ENCODE results near the gene CPNE4.
"Not testable (repeated sequence)": the region's sequence is repeated elsewhere in the genome, so short reads cannot be mapped to it uniquely, and the experiment has no call there.

The CPNE4 gene

DNA sequence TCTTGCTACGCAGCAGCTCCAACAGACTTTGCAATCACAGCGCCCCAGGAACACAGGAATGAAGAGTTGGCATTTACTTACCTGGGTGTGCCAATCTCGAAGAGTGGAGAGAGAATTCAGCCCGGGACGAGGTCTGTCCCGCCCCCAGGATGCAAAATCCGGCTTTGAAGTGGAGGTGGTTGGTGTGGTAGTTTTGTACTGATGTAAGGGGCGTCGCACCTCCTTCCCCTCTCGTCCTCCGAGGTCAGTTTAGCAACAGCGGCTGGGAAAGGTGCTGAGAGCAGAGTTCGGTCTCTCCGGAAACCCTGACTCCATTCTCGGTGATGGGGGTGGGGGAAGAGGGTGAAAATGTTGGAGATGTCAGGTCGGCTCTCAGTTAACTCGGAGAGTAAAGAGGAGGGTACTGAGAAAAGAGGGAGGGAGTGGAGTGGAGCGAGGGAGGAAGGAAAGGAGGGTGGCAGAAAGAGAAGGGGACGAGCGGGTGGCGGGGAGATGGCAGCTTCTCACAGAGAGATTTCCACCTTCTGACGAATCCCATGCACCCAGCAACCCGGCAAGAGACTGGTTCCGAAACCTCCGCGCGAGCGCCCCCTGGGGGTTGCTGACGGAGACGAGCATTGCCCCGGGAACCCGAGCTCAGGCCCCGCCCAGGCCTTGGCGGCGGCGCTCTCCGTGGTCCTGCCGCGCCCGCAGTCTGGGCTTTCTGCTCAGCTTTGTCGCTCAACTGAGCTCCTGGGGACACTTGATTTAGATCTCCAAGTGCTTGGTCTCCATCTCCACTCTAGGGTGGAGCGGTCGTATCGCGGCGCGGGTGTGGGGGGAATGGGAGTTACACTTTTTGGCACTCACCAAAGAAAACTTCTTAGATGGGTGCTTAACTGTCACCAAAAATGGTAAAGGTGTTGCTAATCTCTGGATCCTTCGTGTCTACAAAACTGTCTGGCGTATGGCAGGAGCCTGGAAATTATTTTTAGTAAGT, at the start of gene CPNE4:
Gene CPNE4, minus strand, starts transcription at position 529 of the 979 bp plus-strand sequence.
- DNase-seq = peak; percentile 19

DNA sequence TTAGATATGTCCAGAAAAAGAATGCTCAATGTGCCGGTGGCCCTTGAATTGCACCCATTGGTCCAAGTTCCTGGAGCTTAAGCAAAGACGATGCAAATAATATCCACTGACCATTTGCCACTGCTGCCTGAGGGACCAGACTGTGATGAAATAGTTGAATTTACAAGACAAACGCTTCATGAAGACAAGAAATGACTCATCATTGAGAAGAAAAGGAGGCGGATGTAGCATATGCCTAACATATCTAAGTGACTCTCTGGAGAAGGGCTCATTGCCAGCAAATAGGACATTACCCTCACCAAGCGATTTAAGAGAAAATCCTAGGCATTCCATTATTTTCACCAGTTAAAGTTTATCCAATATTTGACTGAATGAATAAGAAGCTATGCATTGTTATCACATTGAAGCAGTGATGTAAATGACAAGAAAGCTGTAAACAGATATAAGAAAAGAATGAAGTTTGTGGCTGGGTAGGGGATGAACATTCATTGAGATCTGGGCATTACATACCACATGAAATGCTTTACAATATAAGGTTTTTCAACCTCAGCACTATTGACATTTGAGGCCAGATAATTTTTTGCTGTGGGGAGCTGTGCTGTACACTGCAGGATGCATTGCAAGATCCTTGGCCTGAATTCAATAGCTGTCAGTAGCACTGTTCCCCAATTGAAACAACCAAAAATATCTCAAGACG, 48.9 kb upstream of the CPNE4 start:
- no peak for DNase-seq

DNA sequence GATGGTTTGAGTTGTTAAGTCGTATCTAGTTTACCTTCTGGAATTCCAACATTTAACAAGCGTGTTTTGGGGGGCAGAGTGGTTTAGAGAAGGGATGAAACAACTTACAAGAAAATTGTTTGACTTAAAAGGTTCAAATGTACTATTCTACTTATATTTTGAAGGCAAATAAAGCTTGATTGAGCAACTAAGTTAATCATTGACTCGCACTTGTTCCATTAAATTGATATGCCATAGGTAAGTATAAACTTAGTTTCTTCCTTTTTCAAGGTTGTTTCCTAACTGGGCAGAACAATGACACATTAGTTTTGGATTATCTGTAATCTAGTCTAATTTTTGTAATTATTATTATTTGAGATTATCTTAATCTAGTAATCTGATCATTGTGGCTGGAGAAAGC, 48.3 kb upstream of the CPNE4 start:
- DNase-seq = no peak

DNA sequence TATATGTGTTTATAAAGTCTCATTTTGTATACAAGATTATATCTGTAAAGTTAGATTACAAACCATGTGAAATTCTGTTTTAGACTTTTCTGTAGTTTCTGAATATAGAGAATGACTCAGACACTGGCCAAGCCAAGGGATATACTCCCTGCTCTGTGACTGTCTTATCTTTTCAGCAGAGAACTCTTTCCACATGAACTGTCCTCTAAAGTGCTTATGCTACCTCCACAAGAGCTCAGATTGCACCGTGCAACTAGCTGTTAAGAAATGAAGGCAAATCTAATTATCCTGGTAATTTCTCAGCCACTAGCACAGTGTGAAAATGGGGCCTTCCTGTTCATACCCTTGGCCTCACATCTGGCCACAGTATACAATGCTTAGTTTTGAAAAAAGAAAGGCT, 44.3 kb upstream of the CPNE4 start:
- no peak for DNase-seq

DNA sequence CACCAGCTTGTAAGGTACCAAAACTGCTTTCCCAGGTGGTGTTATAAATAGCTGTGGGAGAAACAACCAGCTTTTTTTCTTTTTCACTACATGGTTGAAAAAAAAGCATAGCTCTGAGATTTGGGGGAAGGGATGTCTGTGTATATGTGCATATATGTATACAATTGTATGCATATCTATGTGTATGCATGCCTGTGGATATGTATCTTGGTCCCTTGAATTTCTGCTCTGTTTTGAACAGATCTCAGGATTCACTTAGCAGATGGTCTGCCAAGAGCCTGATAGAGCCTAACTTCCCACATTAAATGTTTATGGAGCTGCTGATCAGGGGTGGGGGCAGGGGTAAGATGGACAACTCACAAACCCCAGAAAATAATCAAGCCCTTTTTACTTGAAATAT, 39.0 kb upstream of the CPNE4 start:
- DNase-seq = no peak

DNA sequence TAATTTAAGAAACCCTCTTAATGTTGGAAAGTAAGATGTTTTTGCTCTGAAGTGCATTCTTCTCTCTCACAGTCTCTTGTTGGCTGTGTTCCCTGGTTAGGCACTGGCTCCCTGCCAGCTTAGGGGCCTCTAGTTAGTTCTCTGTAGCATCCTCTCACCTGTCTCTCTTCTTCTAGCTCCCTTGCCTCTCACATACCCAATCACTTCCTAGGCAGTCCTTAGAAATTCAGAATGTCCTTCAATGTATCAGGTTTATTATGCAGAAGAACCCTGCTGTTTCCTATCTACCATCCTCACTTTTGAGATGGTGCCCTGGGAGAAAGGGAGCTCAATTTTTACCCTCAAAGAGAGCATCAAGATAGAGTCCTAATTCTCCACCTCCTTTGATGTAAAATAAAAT, 36.2 kb upstream of the CPNE4 start:
- DNase-seq = no peak

DNA sequence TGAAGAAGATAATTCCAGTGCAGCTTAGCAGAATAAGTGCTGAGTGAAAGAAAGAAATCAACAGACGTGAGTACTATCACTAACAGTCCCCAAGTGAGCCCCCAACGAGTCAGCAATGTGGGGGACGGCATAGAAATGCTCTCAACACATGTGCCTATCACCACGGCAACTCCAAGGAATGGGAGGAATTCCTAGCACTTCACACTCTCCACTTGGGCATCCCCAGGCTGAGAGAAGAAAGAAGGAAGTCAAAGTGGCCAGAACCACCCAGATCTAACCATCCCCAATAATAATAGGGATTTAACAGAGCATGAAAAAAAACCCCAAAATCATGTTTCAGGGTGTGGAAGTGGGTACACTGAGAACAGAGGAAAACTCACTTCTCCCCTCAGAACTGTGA, 29.3 kb upstream of the CPNE4 start:
- DNase-seq = no peak

DNA sequence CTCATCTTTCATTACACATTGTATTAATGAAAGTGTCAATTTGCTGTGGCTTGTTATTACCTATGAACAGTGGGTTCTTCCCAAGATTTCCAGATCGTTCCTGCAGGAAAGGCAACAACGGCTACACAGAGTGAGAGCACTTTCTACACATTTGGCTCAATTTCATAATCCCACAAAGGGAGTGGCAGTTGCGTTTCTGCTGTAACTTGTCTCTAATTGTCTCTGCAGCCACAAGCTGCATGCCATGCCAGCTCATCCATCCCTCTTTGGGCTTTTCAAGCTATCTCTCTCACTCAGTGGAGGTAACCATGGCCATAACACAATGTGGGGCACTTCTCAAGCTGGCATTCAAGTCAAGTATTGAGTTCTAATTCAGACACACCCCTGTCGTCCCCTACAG, 27.7 kb upstream of the CPNE4 start:
- DNase-seq = no peak

DNA sequence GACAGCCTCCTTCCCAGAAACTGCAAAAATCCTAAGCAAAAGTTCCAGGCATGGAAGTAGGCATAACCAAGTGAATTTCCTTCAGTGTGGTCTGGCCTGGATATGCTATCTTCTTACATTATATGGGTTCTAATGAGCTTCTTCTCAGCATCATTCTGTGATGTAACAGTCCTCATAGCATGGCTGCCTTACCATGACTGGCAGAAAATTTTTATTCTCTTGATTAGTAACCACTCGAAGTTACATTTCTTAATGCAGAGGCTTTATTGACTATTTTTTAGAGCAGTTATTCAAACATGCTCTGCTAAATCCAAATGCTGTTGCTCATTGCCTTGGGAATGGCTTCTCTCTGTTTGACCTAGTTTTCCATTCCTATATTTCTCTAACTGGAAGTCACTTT, 21.1 kb upstream of the CPNE4 start:
- DNase-seq = no peak

DNA sequence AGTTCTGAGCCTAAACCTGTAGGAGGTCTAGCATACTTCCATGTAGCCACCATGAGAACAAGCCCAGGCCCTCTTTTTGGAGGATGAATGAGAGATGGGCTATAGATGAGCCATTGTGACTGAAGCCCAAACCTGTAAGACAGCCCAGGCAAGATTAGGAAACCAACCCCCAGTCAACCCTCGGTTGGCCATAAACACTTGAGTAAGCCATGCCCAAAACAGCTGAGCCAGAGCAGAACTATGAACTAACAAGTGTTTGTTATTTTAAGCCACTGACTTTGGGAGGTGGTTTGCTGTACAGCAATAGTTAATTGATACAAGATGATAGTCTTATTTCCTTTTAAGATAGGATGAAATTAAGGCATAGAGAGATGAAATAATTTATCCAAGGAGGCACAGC, 12.4 kb upstream of the CPNE4 start:
- no peak for DNase-seq

DNA sequence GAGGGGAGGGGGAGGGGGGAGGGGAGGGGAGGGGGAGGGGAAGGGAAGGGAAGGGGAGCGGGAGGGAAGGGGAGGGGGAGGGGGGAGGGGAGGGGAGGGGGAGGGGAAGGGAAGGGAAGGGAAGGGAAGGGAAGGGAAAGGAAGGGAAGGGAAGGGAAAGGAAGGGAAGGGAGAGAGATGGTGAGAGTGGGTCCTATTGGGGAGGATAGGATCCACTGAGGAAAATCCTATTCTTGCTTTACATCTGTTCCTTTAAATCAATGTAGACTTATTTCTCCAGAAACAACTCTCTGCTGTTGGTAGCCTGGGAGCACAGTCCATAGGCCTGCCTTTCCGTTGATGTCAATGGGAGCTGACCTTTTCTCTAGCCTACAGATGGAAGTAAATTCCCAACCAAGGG, 10.1 kb upstream of the CPNE4 start:
- not testable (repeated sequence) for DNase-seq

DNA sequence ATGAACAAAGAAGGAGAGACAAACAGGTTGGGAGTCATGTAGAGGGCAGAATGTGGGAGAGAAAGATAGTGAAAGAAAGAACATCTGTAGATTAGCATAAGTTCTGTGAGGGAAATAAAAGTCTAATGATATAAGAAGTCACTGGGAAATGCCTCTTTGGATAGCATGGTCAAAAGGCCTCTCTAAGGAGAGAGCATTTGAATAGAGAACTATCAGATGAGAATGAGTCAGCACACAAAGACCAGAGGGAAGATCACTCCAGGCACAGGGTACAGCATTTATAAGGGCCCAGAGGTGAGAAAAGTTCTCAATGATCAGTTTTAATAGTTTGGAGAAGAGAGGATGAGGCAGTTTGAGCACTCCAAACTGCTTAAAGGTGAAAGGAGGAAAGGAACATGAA, 7.9 kb upstream of the CPNE4 start:
- DNase-seq = no peak

DNA sequence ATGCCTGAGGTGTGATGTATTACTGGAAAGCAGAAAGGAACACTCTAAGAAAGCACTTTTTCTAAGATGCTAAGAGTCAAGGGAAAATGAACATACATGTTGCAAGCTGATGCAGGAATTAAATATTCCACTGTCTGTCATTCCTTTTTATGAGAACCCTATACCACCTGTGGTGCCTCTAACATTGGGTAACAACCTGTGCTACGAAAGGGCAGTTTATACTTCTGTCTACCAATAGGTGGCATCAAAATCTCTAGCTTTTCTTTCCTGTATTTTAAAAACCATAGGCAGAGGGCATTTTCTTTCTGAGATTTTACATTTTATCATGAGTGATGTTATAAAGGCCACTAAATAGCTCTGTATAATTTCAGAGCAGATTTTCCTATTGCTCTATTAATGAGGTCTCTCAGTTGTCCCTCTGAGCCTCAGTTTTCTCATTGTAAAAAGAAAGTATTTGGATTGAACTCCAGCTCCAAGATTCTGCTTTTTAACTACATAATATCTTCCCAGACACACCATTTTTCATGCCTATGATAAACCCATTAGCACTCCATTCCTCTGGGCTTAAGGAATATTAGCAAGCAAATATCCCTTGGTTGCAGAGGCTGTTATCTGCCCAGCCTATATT, 3.5 kb upstream of the CPNE4 start:
- no peak for DNase-seq

DNA sequence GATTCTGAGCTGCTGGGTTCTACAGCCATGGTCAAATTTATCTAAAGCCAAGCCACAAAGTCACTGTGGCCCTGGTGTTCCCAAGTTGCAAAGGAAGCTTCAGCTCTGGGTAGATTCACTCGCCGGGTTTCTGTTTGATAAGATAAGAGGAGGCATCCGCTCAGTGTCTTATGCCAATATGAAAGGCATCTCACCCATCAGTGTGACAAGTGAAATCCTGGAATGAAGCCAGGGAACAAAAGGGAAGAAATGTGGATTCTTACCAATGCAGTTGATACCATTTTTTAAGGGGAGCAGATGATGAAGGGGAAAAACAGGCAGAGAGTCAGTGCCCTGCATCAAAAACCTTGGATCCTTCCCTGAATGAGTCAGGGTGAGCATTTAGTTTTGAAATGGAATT, 2.8 kb upstream of the CPNE4 start:
- no peak for DNase-seq

DNA sequence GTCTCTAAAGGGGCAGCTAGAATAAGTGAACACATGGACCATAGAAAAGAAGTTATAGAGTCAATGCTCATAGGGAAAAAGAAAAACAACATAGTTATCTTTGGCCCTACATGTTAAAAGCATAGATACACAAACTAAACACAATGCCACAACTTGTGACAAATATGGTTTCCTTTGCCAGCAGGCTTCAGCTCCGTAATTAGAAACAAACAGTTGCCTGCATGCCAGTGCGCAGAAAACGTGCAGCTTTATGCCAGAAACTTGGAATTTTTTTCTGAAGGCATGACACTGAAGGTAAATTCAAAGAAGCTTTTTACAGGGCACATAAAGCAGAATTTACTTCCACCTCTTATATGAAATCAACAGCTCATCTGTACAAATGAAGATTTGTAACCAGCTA, 2.2 kb upstream of the CPNE4 start:
- DNase-seq = no peak

DNA sequence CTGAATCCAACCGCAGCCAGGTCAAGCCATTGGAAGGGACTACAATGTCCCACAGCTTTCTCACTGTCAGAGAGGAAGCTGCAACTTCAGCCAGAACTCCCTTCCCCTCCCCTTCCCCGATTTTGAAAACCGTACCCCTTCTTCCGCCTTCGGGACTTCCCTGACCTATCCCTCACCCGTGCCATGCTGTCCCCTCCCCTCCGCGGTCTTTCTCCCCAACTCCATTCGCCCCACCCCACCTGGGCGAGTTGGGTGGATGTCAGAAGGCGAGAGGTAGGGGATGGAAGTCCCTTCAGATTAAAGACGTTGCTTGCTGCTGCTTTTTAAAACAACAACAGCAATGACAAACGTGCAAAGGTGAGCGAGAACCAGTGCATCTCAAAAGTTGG, 723 bp downstream of the CPNE4 start:
- DNase-seq = no peak

DNA sequence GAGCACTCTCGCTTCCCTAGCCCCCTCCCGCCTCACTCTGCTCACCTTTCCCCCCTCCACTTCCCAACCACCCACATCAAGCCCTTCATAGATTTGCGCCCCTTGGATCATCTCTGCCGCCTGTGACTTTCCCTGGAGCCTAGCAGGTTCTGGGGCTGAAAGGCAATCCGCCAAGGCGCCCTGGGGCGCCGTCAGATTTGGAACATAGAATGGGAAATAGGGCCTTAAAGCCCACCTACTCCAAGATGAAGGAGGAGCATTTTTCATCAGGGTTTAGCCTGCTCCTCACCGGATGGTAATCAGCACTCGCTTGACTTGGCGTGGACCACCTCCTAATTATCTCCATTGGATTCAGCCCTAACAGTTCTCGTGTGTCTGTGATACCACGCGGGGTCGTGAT, 1.3 kb downstream of the CPNE4 start:
- DNase-seq = no peak

DNA sequence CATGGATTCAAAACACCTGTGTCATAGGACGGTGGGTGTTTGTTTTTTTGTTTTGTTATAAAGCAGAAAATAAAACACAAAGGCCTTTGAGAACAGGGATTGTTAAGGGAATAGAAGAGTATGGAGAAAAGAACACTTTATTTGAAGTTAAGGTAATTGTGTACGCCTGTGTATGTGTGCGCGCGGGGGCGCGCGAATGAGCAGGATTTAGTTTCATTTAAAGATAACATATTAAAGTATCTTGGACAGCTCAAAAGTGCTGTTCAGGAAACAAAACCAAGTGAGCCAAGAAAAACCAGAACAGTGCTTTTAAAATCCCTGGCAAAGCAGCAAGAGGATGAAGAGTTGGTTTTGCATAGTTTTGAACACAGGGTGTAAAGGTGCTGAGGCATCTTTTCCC, 1.9 kb downstream of the CPNE4 start:
- DNase-seq = no peak

DNA sequence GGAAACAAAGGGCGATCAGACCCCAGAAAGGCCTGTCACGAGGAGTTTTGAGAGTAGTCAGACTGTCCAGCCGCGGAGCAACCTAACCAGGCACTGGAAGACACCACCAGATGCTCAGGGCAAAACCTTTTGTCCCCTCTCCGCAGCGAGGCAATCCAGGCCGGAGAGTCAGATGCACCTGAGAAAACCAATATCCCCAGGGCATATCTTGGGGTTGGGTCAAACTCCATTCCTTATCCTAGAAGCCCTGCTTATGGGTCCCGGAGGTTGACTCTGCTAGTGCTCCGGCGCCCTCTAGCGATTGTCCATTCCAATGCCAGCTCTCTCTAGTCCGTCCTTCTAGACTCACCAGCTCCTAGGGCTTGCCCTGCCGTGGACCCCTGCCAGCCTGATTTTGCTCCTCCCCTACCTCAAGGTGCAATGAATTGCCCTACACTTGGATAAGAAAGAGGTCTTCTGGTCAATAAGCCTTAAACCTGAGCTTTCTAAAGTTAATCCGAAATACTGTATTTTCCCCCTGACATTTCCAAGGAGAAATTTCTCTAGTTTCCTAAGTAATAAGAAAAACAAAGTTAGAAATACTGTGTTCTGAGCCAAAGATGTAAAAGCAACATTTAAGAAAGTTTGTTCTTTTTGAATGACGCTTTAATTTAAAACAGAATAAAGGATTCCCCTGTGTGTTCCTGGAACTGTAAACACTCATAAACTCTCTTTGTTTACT, 5.5 kb downstream of the CPNE4 start:
- peak; percentile 48 for DNase-seq

DNA sequence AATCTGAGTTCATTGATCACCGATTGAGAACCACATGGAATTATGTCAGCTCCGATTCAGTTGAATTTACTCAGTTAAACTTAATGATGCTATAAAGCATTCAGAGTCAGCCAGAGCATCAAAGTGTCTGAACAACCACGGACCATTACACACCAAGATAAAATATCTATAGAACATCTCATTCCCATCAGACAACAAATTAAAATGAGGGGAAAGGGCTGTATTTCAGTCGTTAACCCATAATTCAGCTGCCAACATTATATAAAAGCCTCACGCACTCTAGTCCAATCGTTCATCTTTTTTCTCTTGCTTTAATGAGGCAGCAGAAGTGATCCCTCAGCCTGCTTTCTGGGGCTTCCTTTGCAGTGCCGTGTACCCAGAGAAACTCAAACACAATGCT, 11.9 kb downstream of the CPNE4 start:
- DNase-seq = no peak

DNA sequence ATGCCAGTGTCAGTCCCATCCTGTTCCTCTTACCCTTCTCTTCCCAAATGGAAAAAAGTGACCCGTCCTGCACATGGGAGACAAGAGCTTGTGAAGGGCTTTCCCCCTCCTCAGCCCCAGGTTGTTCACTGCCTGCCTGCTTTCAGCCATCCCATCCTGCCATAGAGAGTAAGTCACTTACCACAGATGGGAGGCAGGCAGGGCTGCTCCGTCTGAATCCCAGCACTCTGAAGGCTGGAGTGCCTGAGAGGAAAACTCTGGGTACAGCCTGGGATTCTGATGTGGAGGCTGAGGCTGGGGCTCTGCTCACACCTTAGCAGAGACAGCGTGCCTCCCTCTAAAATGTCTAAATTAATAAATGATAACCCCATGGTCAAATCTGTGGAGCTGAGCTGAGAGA, 14.8 kb downstream of the CPNE4 start:
- DNase-seq = no peak

DNA sequence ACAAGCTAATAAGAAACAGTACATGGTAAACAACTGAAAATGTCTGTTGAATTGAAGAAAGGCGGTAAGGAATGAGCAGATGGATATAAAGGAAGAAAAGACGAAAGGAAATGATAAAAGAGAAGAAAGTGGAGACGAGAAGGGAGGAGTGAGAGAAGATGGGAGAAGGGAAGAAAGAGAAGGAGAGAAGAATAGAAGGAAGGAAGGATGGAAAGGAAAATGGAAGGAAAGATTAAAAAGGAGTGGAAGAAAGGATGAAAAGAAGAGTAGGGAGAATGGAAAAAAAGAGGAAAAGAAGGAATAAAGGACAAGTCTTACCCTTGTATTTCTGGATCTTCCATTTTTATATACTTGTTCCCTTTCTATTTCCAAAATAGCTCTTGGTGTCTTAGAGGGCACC, 17.7 kb downstream of the CPNE4 start:
- DNase-seq = no peak

All from NK-92 treated with Interleukin-12 subunit alpha and Interleukin-12 subunit beta, amount 100 ng/mL, for 24 hours (cell line).